SK-N-SH treated with all-trans-retinoic acid at 6 μM for 48 hours (cell line): ENCODE data around the gene TEX2.

ENCODE experiments used
- BACH2 ChIP-seq: fragments of 250-450 bp; sonication (Bioruptor Pico); IDR thresholded peaks from 2 replicates; pipeline ENCODE4 v1.9.0; 2021; ENCODE audit warnings: mild to moderate bottlenecking, borderline replicate concordance
- CSRNP3 ChIP-seq: fragments of 250-450 bp; sonication (Bioruptor Pico); IDR thresholded peaks from 2 replicates; pipeline ENCODE4 v1.5.1; 2021; ENCODE audit warnings: mild to moderate bottlenecking, moderate library complexity
- OSR1 ChIP-seq: fragments of 250-450 bp; sonication (Bioruptor Pico); IDR thresholded peaks from 2 replicates; pipeline ENCODE4 v1.8.0; 2022; ENCODE audit warnings: moderate library complexity, mild to moderate bottlenecking, inconsistent platforms
- POU6F1 ChIP-seq: fragments of 250-450 bp; sonication (Bioruptor Pico); IDR thresholded peaks from 2 replicates; pipeline ENCODE4 v1.8.0; 2021; ENCODE audit warnings: low read depth, mild to moderate bottlenecking, moderate library complexity, borderline replicate concordance
- SNAI2 ChIP-seq: fragments of 250-450 bp; sonication (Bioruptor Pico); IDR thresholded peaks from 2 replicates; pipeline ENCODE4 v1.5.0; 2020; ENCODE audit warnings: mild to moderate bottlenecking, moderate library complexity
- TCF4 ChIP-seq: fragments of 250-450 bp; sonication (Bioruptor Pico); IDR thresholded peaks from 2 replicates; pipeline ENCODE4 v1.8.0; 2021; ENCODE audit warnings: mild to moderate bottlenecking, moderate library complexity, borderline replicate concordance
- ZFP3 ChIP-seq: fragments of 250-450 bp; sonication (Bioruptor Pico); IDR thresholded peaks from 2 replicates; pipeline ENCODE4 v1.5.0; 2020; ENCODE audit warnings: mild to moderate bottlenecking, moderate library complexity
- TF ChIP-seq, protein P1 (sequence below): fragments of 250-450 bp; sonication (Bioruptor Pico); IDR thresholded peaks from 2 replicates; pipeline ENCODE4 v1.5.1; 2020; ENCODE audit warnings: low read depth, mild to moderate bottlenecking, moderate library complexity
- TF ChIP-seq, protein P2 (sequence below): fragments of 250-450 bp; sonication (Bioruptor Pico); IDR thresholded peaks from 2 replicates; pipeline ENCODE4 v1.8.0; 2020; ENCODE audit warnings: mild to moderate bottlenecking, moderate library complexity, borderline replicate concordance

DNA sequence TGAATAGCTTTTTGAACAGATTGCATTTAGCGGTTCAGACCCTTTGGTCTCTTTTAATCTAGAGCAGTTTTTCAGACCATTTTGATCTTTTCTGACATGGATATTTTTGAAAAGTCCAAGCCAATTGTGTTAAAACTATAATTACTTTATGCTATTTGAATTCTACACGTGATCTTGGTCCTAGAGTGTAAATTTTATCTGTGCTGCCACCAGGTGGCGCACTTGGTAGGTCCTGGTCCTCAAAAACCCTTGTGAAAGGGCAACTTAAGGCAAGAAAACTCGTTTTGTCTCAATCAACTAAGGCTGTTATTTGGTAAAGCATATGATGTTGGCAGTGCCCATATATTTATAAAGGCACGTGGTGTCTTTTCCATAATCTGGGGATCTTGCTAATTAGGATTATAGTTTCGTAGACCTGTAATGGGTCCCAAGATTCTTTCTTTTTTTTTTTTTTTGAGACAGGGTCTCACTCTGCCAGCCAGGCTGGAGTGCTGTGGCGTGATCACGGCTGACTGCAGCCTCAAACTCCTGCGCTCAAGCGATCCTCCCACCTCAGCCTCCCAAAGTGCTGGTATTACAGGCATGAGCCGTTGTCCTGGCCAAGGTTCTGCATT, 43.9 kb upstream of the TEX2 start:
- TF ChIP-seq, protein P1, sequence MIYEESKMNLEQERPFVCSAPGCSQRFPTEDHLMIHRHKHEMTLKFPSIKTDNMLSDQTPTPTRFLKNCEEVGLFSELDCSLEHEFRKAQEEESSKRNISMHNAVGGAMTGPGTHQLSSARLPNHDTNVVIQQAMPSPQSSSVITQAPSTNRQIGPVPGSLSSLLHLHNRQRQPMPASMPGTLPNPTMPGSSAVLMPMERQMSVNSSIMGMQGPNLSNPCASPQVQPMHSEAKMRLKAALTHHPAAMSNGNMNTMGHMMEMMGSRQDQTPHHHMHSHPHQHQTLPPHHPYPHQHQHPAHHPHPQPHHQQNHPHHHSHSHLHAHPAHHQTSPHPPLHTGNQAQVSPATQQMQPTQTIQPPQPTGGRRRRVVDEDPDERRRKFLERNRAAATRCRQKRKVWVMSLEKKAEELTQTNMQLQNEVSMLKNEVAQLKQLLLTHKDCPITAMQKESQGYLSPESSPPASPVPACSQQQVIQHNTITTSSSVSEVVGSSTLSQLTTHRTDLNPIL: no peak
- no peak for TF ChIP-seq CSRNP3 (CRISPR knock-in tag)
- TF ChIP-seq, protein P2, sequence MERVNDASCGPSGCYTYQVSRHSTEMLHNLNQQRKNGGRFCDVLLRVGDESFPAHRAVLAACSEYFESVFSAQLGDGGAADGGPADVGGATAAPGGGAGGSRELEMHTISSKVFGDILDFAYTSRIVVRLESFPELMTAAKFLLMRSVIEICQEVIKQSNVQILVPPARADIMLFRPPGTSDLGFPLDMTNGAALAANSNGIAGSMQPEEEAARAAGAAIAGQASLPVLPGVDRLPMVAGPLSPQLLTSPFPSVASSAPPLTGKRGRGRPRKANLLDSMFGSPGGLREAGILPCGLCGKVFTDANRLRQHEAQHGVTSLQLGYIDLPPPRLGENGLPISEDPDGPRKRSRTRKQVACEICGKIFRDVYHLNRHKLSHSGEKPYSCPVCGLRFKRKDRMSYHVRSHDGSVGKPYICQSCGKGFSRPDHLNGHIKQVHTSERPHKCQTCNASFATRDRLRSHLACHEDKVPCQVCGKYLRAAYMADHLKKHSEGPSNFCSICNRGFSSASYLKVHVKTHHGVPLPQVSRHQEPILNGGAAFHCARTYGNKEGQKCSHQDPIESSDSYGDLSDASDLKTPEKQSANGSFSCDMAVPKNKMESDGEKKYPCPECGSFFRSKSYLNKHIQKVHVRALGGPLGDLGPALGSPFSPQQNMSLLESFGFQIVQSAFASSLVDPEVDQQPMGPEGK (CRISPR knock-in tag): no peak
- no peak for TF ChIP-seq ZFP3 (CRISPR knock-in tag)
- no peak for TF ChIP-seq POU6F1
- no peak for TF ChIP-seq SNAI2 (CRISPR knock-in tag)
- no peak for TF ChIP-seq OSR1
- TF ChIP-seq TCF4 (CRISPR knock-in tag): no peak
- no peak for TF ChIP-seq BACH2 (CRISPR knock-in tag)
